Keratinocyte (primary cell): ENCODE data around the gene GALT.

ENCODE experiments used
- CTCF ChIP-seq, 3 experiments: IDR thresholded peaks in 1 of 3; conservative IDR thresholded peaks in 1 of 3; optimal IDR thresholded peaks in 1 of 3; 2 replicates in 2 of 3; 3 replicates in 1 of 3; pipeline versions ENCODE3 to v1.5.1; 2011; ENCODE audit warnings: low read length in 3 of 3, mild to moderate bottlenecking in 3 of 3, moderate library complexity in 2 of 3, control low read depth in 1 of 3, inconsistent platforms in 1 of 3; ENCODE audit not compliant: insufficient read depth in 2 of 3; ENCODE audit errors: extremely low read depth in 1 of 3
- EZH2 ChIP-seq: IDR thresholded peaks from one replicate; pipeline ENCODE4 v1.6.1; 2012; ENCODE audit warnings: inconsistent platforms, mild to moderate bottlenecking, low read length, moderate library complexity

GRCh38 chr9:34669809-34670562 is 23.5 kb downstream of the GALT start:
- TF ChIP-seq CTCF (optimal IDR thresholded peaks at IDR 0.05 in 1 of 3, IDR thresholded peaks at IDR 0.05 in 1 of 3, conservative IDR thresholded peaks at IDR 0.05 in 1 of 3; ENCODE audit: extremely low read depth in 1 of 3, insufficient read depth in 2 of 3, low read length in 3 of 3) (no peak), EZH2 (no peak)
